Activated T-cell treated with anti-CD3 and anti-CD28 coated beads, Interleukin-2, amount 50 U/mL, for 72 hours (primary cell): ENCODE results near the gene TRIM56. TPM values are rescaled to one million over a fixed set of nuclear protein-coding genes. Genes with fewer than 3 reads are reported as not detected.
"Not testable (repeated sequence)": the region's sequence is repeated elsewhere in the genome, so short reads cannot be mapped to it uniquely, and the experiment has no call there.

Experiments used
- ATAC-seq, 2 donors: fragments of 150-1000 bp; cut with Tn5 transposase; replicated peaks in 1 of 2; 2 replicates each; pipeline ENCODE4 v1.10.0; 2021; ENCODE audit warnings: moderate library complexity in 2 of 2, mild to moderate bottlenecking in 1 of 2
- DNase-seq, 2 donors: peaks; one replicate each; pipeline ENCODE4 v3.0.0; 2021 to 2022; ENCODE audit warnings: mixed read lengths in 1 of 2
- H3K27ac Mint-ChIP-seq: one replicate; pipeline ENCODE4 v1.8.0; 2022; ENCODE audit warnings: mild to moderate bottlenecking, moderate library complexity, mixed read lengths
- H3K27me3 Mint-ChIP-seq: one replicate; pipeline ENCODE4 v1.8.0; 2022; ENCODE audit warnings: low read depth, mixed read lengths
- H3K36me3 Mint-ChIP-seq, 2 donors: one replicate each; pipeline ENCODE4 v1.8.0; 2022; ENCODE audit warnings: mixed read lengths in 2 of 2, mild to moderate bottlenecking in 1 of 2; ENCODE audit not compliant: insufficient read depth in 2 of 2
- H3K4me1 Mint-ChIP-seq: one replicate; pipeline ENCODE4 v1.8.0; 2022; ENCODE audit warnings: low read depth, mixed read lengths
- H3K4me3 Mint-ChIP-seq, 2 donors: one replicate each; pipeline ENCODE4 v1.8.0; 2022; ENCODE audit warnings: mild to moderate bottlenecking in 2 of 2, mixed read lengths in 2 of 2, moderate library complexity in 2 of 2
- H3K9me3 Mint-ChIP-seq, 2 donors: one replicate each; pipeline ENCODE4 v1.8.0; 2022; ENCODE audit warnings: mixed read lengths in 2 of 2
- total RNA-seq, 2 donors: library from RNA; stranded (reverse); gene quantifications; one replicate each; pipeline ENCODE4 v1.2.3, GENCODE V29; 2022

Gene TRIM56
- total RNA-seq, 2 donors from 2014 or later: 44.5 to 50.2 TPM

DNA sequence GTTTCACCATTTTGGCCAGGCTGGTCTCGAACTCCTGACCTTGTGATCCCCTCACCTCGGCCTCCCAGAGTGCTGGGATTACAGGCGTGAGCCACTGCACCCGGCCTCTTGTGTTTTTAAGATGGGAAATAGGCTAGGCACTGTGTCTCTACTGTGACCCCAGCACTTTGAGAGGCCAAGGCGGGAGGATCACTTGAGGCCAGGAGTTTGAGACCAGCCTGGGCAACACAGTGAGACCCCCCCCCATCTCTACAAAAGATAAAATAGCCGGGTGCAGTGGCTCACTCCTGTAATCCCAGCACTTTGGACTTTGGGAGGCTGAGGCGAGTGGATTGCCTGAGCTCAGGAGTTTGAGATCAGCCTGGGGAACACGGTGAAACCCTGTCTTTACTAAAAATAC lies 9.1 kb upstream of the TRIM56 start:
- not testable (repeated sequence) for ATAC-seq, H3K4me1 Mint-ChIP-seq, DNase-seq, H3K27ac Mint-ChIP-seq, H3K36me3 Mint-ChIP-seq, H3K9me3 Mint-ChIP-seq, H3K4me3 Mint-ChIP-seq
- peaks cover 11% of the 10 kb centered on the region for H3K27me3 Mint-ChIP-seq

DNA sequence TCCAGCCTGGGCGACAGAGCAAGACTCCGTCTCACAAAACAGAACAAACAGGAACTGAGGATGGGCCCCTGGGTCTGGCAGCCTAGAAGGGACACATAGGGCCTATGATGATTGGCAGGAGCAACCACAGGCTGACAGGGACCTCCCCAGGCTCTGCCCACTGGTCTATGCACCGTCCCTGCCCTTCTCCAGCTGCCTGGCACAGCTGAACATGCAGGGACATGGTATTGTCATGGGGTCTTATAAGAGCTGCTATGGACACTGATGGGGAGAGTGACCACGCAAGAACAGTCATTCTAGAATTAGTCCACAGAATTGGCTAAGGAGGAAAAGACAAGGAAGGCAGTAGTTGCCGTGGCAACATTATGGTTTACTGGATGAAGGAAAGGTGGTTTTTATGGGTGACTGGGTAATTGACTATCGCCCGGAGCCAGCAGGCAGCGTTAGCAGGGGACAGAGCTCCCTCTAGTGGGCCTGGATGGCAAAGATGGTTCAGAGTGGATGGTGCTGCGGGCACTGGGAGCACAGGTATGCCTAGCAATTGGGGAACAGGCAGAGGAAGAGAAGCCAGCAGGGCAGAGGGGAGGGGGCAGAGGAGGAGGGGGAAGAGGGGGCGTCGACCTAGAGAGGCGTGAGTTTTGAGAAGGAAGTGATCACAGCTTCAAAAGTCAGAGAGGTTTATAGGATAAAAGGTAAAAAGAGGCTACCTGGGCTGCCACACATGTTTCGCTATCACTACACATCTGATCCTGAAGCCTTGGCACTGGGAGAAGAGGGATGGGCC lies 7.8 kb upstream of the TRIM56 start:
- peak; percentile 98 to 99 for ATAC-seq
- peak; percentile 87 for DNase-seq
- peaks cover 7% of the 10 kb centered on the region for H3K27me3 Mint-ChIP-seq
- no peaks in the 10 kb centered on the region for H3K36me3 Mint-ChIP-seq
- H3K27ac Mint-ChIP-seq: no peak overlapping the region
- H3K4me1 Mint-ChIP-seq: peaks cover 9% of the 10 kb centered on the region
- H3K9me3 Mint-ChIP-seq: no peaks in the 10 kb centered on the region
- H3K4me3 Mint-ChIP-seq: no peak overlapping the region

DNA sequence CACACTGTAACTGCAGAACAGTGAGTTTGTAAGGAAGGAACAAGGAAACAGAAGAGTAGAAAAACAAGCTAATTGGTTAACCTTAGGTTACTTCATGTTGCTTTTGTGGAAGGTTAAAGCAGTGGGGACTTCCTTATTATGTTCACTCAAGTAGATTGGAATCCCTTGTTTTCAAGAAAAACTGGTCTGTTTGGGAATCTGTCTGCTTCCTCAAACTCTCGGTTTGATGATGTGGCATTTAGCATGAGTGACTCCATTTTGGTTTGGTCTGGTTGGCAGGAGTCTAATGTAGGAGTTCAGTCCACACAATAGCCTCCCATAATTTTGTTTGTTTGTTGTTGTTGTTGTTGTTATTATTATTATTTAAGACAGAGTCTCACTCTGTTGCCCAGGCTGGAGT lies 3.8 kb upstream of the TRIM56 start:
- Mint-ChIP-seq H3K27me3 (no peaks in the 10 kb centered on the region), H3K27ac (no peak overlapping the region), H3K36me3 (no peaks in the 10 kb centered on the region), H3K4me3 (no peak overlapping the region), H3K9me3 (no peaks in the 10 kb centered on the region), H3K4me1 (peaks cover 22% of the 10 kb centered on the region)
- DNase-seq (no peak), ATAC-seq (no peak)

DNA sequence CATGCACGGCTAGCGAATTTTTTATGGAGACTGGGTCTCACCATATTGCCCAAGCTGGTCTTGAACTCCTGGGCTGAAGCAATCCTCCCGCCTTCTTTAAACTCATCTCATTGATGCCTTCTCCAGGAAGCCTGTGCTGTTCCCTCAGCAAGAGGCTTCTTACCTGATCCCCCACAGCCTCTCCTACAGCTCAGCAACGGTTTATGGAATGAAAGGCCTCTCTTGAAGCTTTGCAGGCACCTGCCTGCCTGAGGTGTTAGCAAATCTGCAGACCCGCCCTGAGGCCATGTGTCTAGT lies 468 bp upstream of the TRIM56 start:
- Mint-ChIP-seq H3K36me3 (peaks cover 3% of the 10 kb centered on the region in 2 donors), H3K27me3 (no peaks in the 10 kb centered on the region), H3K27ac (peak overlapping the region; percentile 91), H3K4me3 (peak overlapping the region; percentile 94 to 99), H3K4me1 (peaks cover 26% of the 10 kb centered on the region), H3K9me3 (no peaks in the 10 kb centered on the region)
- no peak for ATAC-seq
- DNase-seq: no peak

DNA sequence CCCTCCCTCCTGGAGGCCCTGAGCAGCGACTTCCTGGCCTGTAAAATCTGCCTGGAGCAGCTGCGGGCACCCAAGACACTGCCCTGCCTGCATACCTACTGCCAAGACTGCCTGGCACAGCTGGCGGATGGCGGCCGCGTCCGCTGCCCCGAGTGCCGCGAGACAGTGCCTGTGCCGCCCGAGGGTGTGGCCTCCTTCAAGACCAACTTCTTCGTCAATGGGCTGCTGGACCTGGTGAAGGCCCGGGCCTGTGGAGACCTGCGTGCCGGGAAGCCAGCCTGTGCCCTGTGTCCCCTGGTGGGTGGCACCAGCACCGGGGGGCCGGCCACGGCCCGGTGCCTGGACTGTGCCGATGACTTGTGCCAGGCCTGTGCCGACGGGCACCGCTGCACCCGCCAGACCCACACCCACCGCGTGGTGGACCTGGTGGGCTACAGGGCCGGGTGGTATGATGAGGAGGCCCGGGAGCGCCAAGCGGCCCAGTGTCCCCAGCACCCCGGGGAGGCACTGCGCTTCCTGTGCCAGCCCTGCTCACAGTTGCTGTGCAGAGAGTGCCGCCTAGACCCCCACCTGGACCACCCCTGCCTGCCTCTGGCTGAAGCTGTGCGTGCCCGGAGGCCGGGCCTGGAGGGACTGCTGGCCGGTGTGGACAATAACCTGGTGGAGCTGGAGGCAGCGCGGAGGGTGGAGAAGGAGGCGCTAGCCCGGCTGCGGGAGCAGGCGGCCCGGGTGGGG lies 2.2 kb downstream of the TRIM56 start:
- no peaks in the 10 kb centered on the region for H3K27me3 Mint-ChIP-seq
- H3K9me3 Mint-ChIP-seq: no peaks in the 10 kb centered on the region
- no peak overlapping the region for H3K4me3 Mint-ChIP-seq
- ATAC-seq (no peak), DNase-seq (no peak)
- peaks cover 6 to 9% of the 10 kb centered on the region in 2 donors for H3K36me3 Mint-ChIP-seq
- no peak overlapping the region for H3K27ac Mint-ChIP-seq
- H3K4me1 Mint-ChIP-seq: peaks cover 33% of the 10 kb centered on the region

DNA sequence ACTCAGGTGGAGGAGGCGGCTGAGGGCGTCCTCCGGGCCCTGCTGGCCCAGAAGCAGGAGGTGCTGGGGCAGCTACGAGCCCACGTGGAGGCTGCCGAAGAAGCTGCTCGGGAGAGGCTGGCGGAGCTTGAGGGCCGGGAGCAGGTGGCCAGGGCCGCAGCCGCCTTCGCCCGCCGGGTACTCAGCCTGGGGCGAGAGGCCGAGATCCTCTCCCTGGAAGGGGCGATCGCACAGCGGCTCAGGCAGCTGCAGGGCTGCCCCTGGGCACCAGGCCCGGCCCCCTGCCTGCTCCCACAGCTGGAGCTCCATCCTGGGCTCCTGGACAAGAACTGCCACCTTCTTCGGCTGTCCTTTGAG lies 2.8 kb downstream of the TRIM56 start:
- H3K27me3 Mint-ChIP-seq: no peaks in the 10 kb centered on the region
- peaks cover 33% of the 10 kb centered on the region for H3K4me1 Mint-ChIP-seq
- DNase-seq: no peak
- H3K36me3 Mint-ChIP-seq: peaks cover 6 to 9% of the 10 kb centered on the region in 2 donors
- no peaks in the 10 kb centered on the region for H3K9me3 Mint-ChIP-seq
- no peak for ATAC-seq
- H3K4me3 Mint-ChIP-seq: no peak overlapping the region
- H3K27ac Mint-ChIP-seq: no peak overlapping the region

DNA sequence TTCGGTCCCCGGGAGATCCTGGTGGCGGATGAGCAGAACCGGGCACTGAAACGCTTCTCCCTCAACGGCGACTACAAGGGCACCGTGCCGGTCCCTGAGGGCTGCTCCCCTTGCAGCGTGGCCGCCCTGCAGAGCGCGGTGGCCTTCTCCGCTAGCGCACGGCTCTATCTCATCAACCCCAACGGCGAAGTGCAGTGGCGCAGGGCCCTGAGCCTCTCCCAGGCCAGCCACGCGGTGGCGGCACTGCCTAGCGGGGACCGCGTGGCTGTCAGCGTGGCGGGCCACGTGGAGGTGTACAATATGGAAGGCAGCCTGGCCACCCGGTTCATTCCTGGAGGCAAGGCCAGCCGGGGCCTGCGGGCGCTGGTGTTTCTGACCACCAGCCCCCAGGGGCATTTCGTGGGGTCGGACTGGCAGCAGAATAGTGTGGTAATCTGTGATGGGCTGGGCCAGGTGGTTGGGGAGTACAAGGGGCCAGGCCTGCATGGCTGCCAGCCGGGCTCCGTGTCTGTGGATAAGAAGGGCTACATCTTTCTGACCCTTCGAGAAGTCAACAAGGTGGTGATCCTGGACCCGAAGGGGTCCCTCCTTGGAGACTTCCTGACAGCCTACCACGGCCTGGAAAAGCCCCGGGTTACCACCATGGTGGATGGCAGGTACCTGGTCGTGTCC lies 3.7 kb downstream of the TRIM56 start:
- Mint-ChIP-seq H3K27me3 (no peaks in the 10 kb centered on the region), H3K4me3 (peak overlapping the region in 1 of 2 donors; percentile 27), H3K27ac (no peak overlapping the region), H3K9me3 (no peaks in the 10 kb centered on the region), H3K4me1 (peaks cover 33% of the 10 kb centered on the region), H3K36me3 (peaks cover 6 to 9% of the 10 kb centered on the region in 2 donors)
- ATAC-seq (no peak), DNase-seq (no peak)

DNA sequence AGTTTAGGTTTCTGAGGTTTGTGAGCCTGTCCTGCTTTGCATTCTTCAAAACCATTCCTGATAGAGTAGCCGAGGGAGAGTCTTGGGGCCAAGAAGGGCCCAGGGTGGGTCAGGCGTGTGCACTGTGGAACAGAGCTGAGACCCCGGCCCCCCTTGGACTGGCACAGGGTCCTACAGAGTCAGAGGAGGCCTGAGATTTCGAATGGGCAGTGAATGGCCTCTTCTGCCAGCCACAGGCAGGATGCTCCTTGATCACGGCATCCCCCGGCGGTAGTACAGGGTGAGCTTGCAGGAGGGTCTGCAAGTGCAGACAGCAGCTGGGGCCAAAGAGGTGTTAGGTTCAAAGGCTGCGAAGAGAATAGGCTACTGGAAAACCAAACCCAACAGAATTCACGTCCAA lies 4.6 kb downstream of the TRIM56 start:
- DNase-seq: no peak
- H3K9me3 Mint-ChIP-seq: no peaks in the 10 kb centered on the region
- H3K27me3 Mint-ChIP-seq: no peaks in the 10 kb centered on the region
- peaks cover 6 to 9% of the 10 kb centered on the region in 2 donors for H3K36me3 Mint-ChIP-seq
- ATAC-seq: no peak
- no peak overlapping the region for H3K27ac Mint-ChIP-seq
- peaks cover 28% of the 10 kb centered on the region for H3K4me1 Mint-ChIP-seq
- H3K4me3 Mint-ChIP-seq: no peak overlapping the region

DNA sequence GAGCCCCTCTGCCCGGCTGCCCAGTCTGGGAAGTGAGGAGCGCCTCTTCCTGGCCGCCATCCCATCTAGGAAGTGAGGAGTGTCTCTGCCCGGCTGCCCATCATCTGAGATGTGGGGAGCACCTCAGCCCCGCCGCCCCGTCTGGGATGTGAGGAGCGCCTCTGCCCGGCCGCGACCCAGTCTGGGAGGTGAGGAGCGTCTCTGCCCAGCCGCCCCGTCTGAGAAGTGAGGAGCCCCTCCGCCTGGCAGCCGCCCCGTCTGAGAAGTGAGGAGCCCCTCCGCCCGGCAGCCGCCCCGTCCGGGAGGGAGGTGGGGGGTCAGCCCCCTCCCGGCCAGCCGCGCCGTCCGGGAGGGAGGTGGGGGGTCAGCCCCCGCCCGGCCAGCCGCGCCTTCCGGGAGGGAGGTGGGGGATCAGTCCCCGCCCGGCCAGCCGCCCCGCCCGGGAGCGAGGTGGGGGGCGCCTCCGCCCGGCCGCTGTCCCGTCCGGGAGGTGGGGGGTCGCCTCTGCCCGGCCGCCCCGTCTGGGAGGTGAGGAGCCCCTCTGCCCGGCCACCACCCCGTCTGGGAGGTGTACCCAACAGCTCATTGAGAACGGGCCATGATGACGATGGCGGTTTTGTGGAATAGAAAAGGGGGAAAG lies 7.1 kb downstream of the TRIM56 start:
- DNase-seq, H3K36me3 Mint-ChIP-seq, ATAC-seq, H3K27ac Mint-ChIP-seq, H3K27me3 Mint-ChIP-seq, H3K9me3 Mint-ChIP-seq, H3K4me3 Mint-ChIP-seq: not testable (repeated sequence)
- H3K4me1 Mint-ChIP-seq: peaks cover 13% of the 10 kb centered on the region

DNA sequence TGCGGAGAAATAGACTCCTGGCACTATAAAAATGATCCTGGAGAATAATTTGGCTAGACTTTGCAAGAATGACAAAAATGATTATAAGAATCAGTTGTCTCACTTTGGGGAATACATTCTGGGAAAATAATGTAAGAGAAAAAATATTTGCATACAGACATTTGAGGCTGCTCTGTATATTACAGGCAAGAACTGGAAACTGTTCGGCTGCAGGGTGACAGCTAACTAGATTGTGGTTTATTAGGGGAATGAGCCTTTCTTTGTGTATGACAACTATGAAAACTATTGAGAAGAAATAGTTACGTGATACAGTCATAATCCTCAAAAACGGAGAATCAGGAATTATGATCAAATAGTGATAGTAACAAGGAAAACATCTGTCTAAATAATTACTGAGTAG lies 8.6 kb downstream of the TRIM56 start:
- no peak for ATAC-seq
- Mint-ChIP-seq H3K9me3 (no peaks in the 10 kb centered on the region), H3K4me3 (no peak overlapping the region), H3K4me1 (peaks cover 13% of the 10 kb centered on the region), H3K36me3 (peaks cover 3 to 7% of the 10 kb centered on the region in 2 donors), H3K27ac (peak overlapping the region; percentile 50), H3K27me3 (no peaks in the 10 kb centered on the region)
- no peak for DNase-seq

DNA sequence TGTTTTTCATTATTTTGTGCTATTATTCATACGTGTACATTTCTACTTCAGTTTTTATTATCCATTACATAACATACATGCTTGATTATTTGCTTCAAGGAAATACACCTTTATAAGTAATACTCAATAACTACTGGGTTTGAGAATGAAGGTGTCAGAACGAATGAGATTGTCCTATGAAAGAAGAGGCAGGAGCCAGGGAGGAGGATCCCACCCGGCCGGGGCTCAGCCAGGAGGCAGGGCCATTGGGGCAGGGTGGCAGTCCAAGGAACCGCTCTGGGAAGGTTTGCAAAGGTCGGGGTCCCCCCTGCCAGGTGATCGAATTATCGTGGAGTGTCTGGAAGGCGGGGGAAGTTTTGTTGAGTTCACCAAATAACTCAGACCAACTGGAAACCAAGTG lies 9.1 kb downstream of the TRIM56 start:
- DNase-seq (no peak), ATAC-seq (no peak)
- H3K27ac Mint-ChIP-seq: no peak overlapping the region
- H3K36me3 Mint-ChIP-seq: peaks cover 3 to 7% of the 10 kb centered on the region in 2 donors
- H3K27me3 Mint-ChIP-seq: no peaks in the 10 kb centered on the region
- H3K9me3 Mint-ChIP-seq: no peaks in the 10 kb centered on the region
- H3K4me1 Mint-ChIP-seq: peaks cover 11% of the 10 kb centered on the region
- no peak overlapping the region for H3K4me3 Mint-ChIP-seq

DNA sequence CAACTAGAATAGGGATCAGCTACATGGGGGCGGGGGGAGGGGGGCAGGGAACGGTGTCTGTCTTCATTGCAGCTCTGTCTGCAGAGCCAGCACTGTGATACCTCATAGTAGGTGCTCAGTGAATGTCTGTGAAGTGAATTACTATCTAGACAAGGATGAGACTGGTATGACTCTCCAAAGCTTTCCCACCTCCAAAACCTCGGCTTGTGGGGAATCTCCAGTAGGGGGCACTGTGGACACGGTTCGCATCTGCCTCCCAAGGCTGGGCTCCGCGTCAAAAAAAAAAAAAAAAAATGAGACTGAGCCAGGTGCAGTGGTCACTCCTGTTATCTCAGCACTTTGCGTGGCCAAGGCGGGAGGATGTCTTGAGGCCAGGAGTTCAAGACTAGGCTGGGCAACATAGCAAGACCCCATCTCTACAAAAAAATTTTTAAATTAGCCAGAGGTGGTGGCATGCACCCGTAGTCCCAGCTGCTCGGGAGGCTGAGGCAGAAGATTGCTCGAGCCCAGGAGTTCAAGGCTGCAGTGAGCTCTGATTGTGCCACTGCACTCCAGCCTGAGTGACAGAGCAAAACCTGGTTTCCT lies 9.6 kb downstream of the TRIM56 start:
- H3K27me3 Mint-ChIP-seq: no peaks in the 10 kb centered on the region
- peaks cover 13% of the 10 kb centered on the region for H3K4me1 Mint-ChIP-seq
- DNase-seq: peak; percentile 31 to 43
- no peaks in the 10 kb centered on the region for H3K9me3 Mint-ChIP-seq
- ATAC-seq: peak in 1 of 2 donors; percentile 45
- H3K4me3 Mint-ChIP-seq: no peak overlapping the region
- H3K27ac Mint-ChIP-seq: no peak overlapping the region
- H3K36me3 Mint-ChIP-seq: peaks cover 3 to 5% of the 10 kb centered on the region in 2 donors
